Measurements from ENCODE around the gene LMAN1L. TPM values are rescaled to one million over a fixed set of nuclear protein-coding genes. Genes with fewer than 3 reads are reported as not detected.

Gene LMAN1L
- total RNA-seq, 4 donors from 2014 or later = not detected

- H3K4me1 ChIP-seq = peaks cover 0 to 24% (median 12%) of the 10 kb centered on the region in 4 donors
- TF ChIP-seq, protein P1, sequence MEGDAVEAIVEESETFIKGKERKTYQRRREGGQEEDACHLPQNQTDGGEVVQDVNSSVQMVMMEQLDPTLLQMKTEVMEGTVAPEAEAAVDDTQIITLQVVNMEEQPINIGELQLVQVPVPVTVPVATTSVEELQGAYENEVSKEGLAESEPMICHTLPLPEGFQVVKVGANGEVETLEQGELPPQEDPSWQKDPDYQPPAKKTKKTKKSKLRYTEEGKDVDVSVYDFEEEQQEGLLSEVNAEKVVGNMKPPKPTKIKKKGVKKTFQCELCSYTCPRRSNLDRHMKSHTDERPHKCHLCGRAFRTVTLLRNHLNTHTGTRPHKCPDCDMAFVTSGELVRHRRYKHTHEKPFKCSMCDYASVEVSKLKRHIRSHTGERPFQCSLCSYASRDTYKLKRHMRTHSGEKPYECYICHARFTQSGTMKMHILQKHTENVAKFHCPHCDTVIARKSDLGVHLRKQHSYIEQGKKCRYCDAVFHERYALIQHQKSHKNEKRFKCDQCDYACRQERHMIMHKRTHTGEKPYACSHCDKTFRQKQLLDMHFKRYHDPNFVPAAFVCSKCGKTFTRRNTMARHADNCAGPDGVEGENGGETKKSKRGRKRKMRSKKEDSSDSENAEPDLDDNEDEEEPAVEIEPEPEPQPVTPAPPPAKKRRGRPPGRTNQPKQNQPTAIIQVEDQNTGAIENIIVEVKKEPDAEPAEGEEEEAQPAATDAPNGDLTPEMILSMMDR (IDR thresholded peaks at IDR 0.05) = no peak
- no peak for TF ChIP-seq POLR2A (IDR thresholded peaks at IDR 0.05)
- DNase-seq = no peak
- H3K27ac ChIP-seq = no peak overlapping the region
- H3K27me3 ChIP-seq = no peaks in the 10 kb centered on the region
- H3K36me3 ChIP-seq = peaks cover 0 to 35% (median 0%) of the 10 kb centered on the region in 3 donors
- no peaks in the 10 kb centered on the region for H3K9me3 ChIP-seq
- H3K4me3 ChIP-seq = no peak overlapping the region
These were observed 7.7 kb upstream of the LMAN1L start for GRCh38 chr15:74804935-74805334.

GRCh38 chr15:74807282-74807681 is 5.4 kb upstream of the LMAN1L start:
- Histone ChIP-seq H3K9me3 (no peaks in the 10 kb centered on the region), H3K36me3 (peaks cover 0 to 15% (median 0%) of the 10 kb centered on the region in 3 donors), H3K27ac (peak overlapping the region in 1 of 4 donors; percentile 35), H3K4me1 (peaks cover 0 to 13% (median 4%) of the 10 kb centered on the region in 4 donors), H3K4me3 (no peak overlapping the region), H3K27me3 (no peaks in the 10 kb centered on the region)
- no peak for DNase-seq
- no peak for TF ChIP-seq POLR2A (IDR thresholded peaks at IDR 0.05)
- TF ChIP-seq, protein P1 (IDR thresholded peaks at IDR 0.05) = no peak

- TF ChIP-seq POLR2A (IDR thresholded peaks at IDR 0.05) = no peak
- TF ChIP-seq, protein P1 (IDR thresholded peaks at IDR 0.05) = no peak
- no peaks in the 10 kb centered on the region for H3K9me3 ChIP-seq
- peak in 2 of 3 donors; percentile 82 to 83 for DNase-seq
These were observed 4.4 kb upstream of the LMAN1L start for GRCh38 chr15:74808078-74808839.

DNA sequence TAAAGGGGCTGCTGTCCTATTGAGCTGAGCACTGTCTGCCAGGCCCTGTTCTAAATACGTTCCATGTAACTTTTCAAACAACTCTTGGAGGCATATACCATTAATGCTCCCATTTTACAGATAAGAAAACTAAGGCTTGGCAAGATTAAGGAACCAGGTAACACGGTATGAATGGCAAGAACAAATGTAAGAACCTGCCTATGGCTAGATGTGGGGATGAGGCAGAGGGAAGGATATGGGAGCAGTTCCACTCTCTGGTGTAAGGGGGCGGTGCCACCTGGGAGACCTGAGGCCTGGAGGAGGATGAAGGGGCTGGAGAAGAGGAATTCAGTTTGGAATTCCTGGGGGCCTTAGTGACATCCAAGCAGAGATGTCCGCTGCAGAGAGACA is 3.8 kb upstream of the LMAN1L start:
- no peak for TF ChIP-seq POLR2A (IDR thresholded peaks at IDR 0.05)
- TF ChIP-seq, protein P1 (IDR thresholded peaks at IDR 0.05) = peak in 1 of 6 experiments; percentile 9
- H3K27me3 ChIP-seq = no peaks in the 10 kb centered on the region
- no peaks in the 10 kb centered on the region for H3K9me3 ChIP-seq
- H3K4me1 ChIP-seq = peaks cover 0 to 13% (median 4%) of the 10 kb centered on the region in 4 donors
- H3K4me3 ChIP-seq = no peak overlapping the region
- no peaks in the 10 kb centered on the region for H3K36me3 ChIP-seq
- peak overlapping the region in 1 of 4 donors; percentile 56 for H3K27ac ChIP-seq
- no peak for DNase-seq

More at GRCh38 chr15:74808078-74808839, 4.4 kb upstream of the LMAN1L start:
- Histone ChIP-seq H3K4me3 (no peak overlapping the region), H3K36me3 (peaks cover 0 to 6% (median 0%) of the 10 kb centered on the region in 3 donors), H3K4me1 (peaks cover 0 to 13% (median 4%) of the 10 kb centered on the region in 4 donors), H3K27me3 (no peaks in the 10 kb centered on the region), H3K27ac (peak overlapping the region in 2 of 4 donors; percentile 5 to 56)

DNA sequence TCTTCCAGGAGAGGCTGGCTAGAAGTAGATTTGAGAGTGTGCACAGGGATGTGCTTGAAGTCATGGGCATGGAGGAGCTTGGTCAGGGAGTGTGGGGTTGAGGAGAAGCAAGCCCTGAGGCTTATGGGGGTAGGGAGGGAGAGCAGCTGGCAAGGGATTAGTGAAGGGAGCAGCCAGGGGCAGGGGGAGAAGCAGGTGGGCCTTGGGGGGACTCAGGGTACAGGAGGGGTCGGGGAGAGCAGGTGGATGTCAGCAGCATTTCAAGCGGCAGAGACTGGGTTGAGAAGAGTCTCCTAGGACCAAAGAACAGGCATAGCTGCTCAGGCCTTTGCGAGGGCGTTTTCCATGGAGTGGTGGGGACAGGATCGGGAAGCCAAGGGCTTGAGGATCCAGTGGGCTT is 3.4 kb upstream of the LMAN1L start:
- H3K4me3 ChIP-seq = no peak overlapping the region
- H3K27me3 ChIP-seq = no peaks in the 10 kb centered on the region
- TF ChIP-seq, protein P1 (IDR thresholded peaks at IDR 0.05) = no peak
- no peak for TF ChIP-seq POLR2A (IDR thresholded peaks at IDR 0.05)
- H3K27ac ChIP-seq = no peak overlapping the region
- no peak for DNase-seq
- no peaks in the 10 kb centered on the region for H3K36me3 ChIP-seq
- no peaks in the 10 kb centered on the region for H3K9me3 ChIP-seq
- H3K4me1 ChIP-seq = peaks cover 0 to 13% (median 4%) of the 10 kb centered on the region in 4 donors

All from Peyer's patch (tissue), 4 donors.